Mammary epithelial cell (primary cell): Measurements from ENCODE around the gene JADE3.

ENCODE experiments used
- CTCF ChIP-seq, 2 donors: IDR thresholded peaks in 1 of 2; conservative IDR thresholded peaks in 1 of 2; 2 replicates each; pipeline ENCODE4 v1.5.1; 2011 to 2012; ENCODE audit warnings: inconsistent platforms in 2 of 2, low read length in 2 of 2, mild to moderate bottlenecking in 2 of 2, control low read depth in 1 of 2, low read depth in 1 of 2; ENCODE audit not compliant: insufficient read depth in 1 of 2; ENCODE audit errors: extremely low read depth in 1 of 2
- EZH2 ChIP-seq: IDR thresholded peaks from 2 replicates; pipeline ENCODE4 v1.6.1; 2012; ENCODE audit warnings: low read length, inconsistent platforms, borderline replicate concordance

GRCh38 chrX:46912098-46912602 lies at the start of gene JADE3:
- no peak for TF ChIP-seq CTCF (conservative IDR thresholded peaks at IDR 0.05 in 1 of 2, IDR thresholded peaks at IDR 0.05 in 1 of 2; ENCODE audit: extremely low read depth in 1 of 2, insufficient read depth in 1 of 2, low read depth in 1 of 2, low read length in 2 of 2)
- no peak for TF ChIP-seq EZH2
